ENCODE measurements around the gene KCNA5. TPM values are rescaled to one million over a fixed set of nuclear protein-coding genes. Genes with fewer than 3 reads are reported as not detected.

The KCNA5 gene
- total and polyA plus RNA-seq, 2 of the 13 experiments (the other 11 are each of a cell fraction or from before 2014, with no cell fraction given): not detected

- Histone ChIP-seq H2AFZ (ENCODE audit: low read length) (no peak overlapping the region), H3K79me2 (ENCODE audit: insufficient read depth, low read length) (no peaks in the 10 kb centered on the region), H3K27ac (ENCODE audit: extremely low read length, insufficient read depth, low read length) (no peak overlapping the region), H3K27me3 (ENCODE audit: control insufficient read depth in 1 of 2, insufficient read depth in 2 of 2, low read length in 2 of 2) (peaks cover 0 to 17% of the 10 kb centered on the region in 2 experiments; a peak in 2 of 5 replicates), H3K4me3 (replicated peaks in 1 of 3; ENCODE audit: insufficient read depth in 1 of 3, low read depth in 2 of 3, low read length in 3 of 3) (no peak overlapping the region), H3K4me2 (ENCODE audit: low read depth, low read length) (no peak overlapping the region), H3K36me3 (replicated peaks in 1 of 2; ENCODE audit: control insufficient read depth in 1 of 2, insufficient read depth in 2 of 2, low read length in 2 of 2) (no peaks in the 10 kb centered on the region), H4K20me1 (ENCODE audit: insufficient read depth, low read length) (no peaks in the 10 kb centered on the region), H3K9ac (ENCODE audit: insufficient read depth, low read depth, low read length) (no peak overlapping the region), H3K4me1 (ENCODE audit: insufficient read depth, low read length) (peaks cover 13% of the 10 kb centered on the region), H3K9me3 (ENCODE audit: low read length) (no peaks in the 10 kb centered on the region)
- BruUV-seq (replicated peaks): no TSS peak
- DNase-seq (ENCODE audit: low spot score) (no peak), ATAC-seq (no peak), FAIRE-seq (no peak)
- intact Hi-C loops (cut with micrococcal nuclease; ENCODE audit: unreplicated experiment): no loop called here
- CTCF ChIA-PET (ENCODE audit: low intra/inter-chr PET ratio, low total read pairs): no interaction called here
- WGBS (ENCODE audit: low lambda C conversion rate): 12% methylated on average over 4 of the region's 4 CpGs
- TF ChIP-seq ATF7-NPFF (CRISPR knock-in tag; IDR thresholded peaks at IDR 0.05; ENCODE audit: low read depth) (no peak), ZMYM2 (CRISPR knock-in tag; IDR thresholded peaks at IDR 0.05) (no peak), GABPB1 (CRISPR knock-in tag; IDR thresholded peaks at IDR 0.05) (no peak), ZNF557 (CRISPR knock-in tag; IDR thresholded peaks at IDR 0.05) (no peak), THRA (CRISPR knock-in tag; IDR thresholded peaks at IDR 0.05; ENCODE audit: borderline replicate concordance) (no peak), ZNF292 (CRISPR knock-in tag; IDR thresholded peaks at IDR 0.05; ENCODE audit: borderline replicate concordance, low read depth) (no peak), ZNF280B (CRISPR knock-in tag; IDR thresholded peaks at IDR 0.05; ENCODE audit: borderline replicate concordance) (no peak), CENPBD1 (CRISPR knock-in tag; IDR thresholded peaks at IDR 0.05; ENCODE audit: borderline replicate concordance, low read depth) (no peak)
- in situ Hi-C loops (cut with HindIII; ENCODE audit: extremely low pct_ligation_motif_present, low pct_unique_long_range_greater_than_20kb): no loop called here
- POLR2A ChIA-PET: no interaction called here
These were observed 8.7 kb downstream of the KCNA5 start for GRCh38 chr12:5052348-5052747.

Measured in HepG2 (cell line).